Duodenal mucosa (tissue), 2 donors: ENCODE results near the gene FOXS1.
A peak's percentile ranks its signal among the peaks of the same experiment; 100 is the strongest.

Experiments used
- H3K27ac ChIP-seq: one replicate; pipeline ENCODE4 v1.7.0; 2013; ENCODE audit warnings: low read depth, low read length
- H3K27me3 ChIP-seq, 2 donors: one replicate each; pipeline ENCODE4 v1.7.0; 2013; ENCODE audit warnings: low read length in 2 of 2, control low read depth in 1 of 2; ENCODE audit not compliant: insufficient read depth in 2 of 2, control insufficient read depth in 1 of 2
- H3K36me3 ChIP-seq, 2 donors: one replicate each; pipeline ENCODE4 v1.7.0; 2013; ENCODE audit warnings: low read length in 2 of 2, control low read depth in 1 of 2; ENCODE audit not compliant: insufficient read depth in 2 of 2, control insufficient read depth in 1 of 2
- H3K4me1 ChIP-seq, 2 donors: one replicate each; pipeline ENCODE4 v1.7.0; 2013; ENCODE audit warnings: low read length in 2 of 2, control low read depth in 1 of 2; ENCODE audit not compliant: insufficient read depth in 2 of 2, control insufficient read depth in 1 of 2
- H3K4me3 ChIP-seq, 2 donors: one replicate each; pipeline ENCODE4 v1.7.0; 2013; ENCODE audit warnings: low read length in 2 of 2, low read depth in 1 of 2
- H3K9ac ChIP-seq, 2 donors: one replicate each; pipeline ENCODE4 v1.7.0; 2013; ENCODE audit warnings: low read length in 2 of 2, low read depth in 1 of 2
- H3K9me3 ChIP-seq, 2 donors: one replicate each; pipeline ENCODE4 v1.7.0; 2013; ENCODE audit warnings: low read length in 2 of 2, control low read depth in 1 of 2; ENCODE audit not compliant: control insufficient read depth in 1 of 2

FOXS1 gene

GRCh38 chr20:31840906-31841816, 4.2 kb downstream of the FOXS1 start:
- Histone ChIP-seq H3K4me3 (no peak overlapping the region), H3K9me3 (no peaks in the 10 kb centered on the region), H3K27me3 (peaks cover 0 to 5% of the 10 kb centered on the region in 2 donors), H3K36me3 (no peaks in the 10 kb centered on the region), H3K27ac (no peak overlapping the region), H3K4me1 (peaks cover 4 to 11% of the 10 kb centered on the region in 2 donors), H3K9ac (no peak overlapping the region)

- H3K9me3 ChIP-seq, result no peaks in the 10 kb centered on the region
- no peak overlapping the region for H3K4me3 ChIP-seq
- peaks cover 12 to 19% of the 10 kb centered on the region in 2 donors for H3K4me1 ChIP-seq
- H3K27ac ChIP-seq, result no peak overlapping the region
- H3K27me3 ChIP-seq, result peaks cover 0 to 5% of the 10 kb centered on the region in 2 donors
- H3K36me3 ChIP-seq, result no peaks in the 10 kb centered on the region
- H3K9ac ChIP-seq, result no peak overlapping the region
Observed at GRCh38 chr20:31839782-31840487, 5.5 kb downstream of the FOXS1 start.

DNA sequence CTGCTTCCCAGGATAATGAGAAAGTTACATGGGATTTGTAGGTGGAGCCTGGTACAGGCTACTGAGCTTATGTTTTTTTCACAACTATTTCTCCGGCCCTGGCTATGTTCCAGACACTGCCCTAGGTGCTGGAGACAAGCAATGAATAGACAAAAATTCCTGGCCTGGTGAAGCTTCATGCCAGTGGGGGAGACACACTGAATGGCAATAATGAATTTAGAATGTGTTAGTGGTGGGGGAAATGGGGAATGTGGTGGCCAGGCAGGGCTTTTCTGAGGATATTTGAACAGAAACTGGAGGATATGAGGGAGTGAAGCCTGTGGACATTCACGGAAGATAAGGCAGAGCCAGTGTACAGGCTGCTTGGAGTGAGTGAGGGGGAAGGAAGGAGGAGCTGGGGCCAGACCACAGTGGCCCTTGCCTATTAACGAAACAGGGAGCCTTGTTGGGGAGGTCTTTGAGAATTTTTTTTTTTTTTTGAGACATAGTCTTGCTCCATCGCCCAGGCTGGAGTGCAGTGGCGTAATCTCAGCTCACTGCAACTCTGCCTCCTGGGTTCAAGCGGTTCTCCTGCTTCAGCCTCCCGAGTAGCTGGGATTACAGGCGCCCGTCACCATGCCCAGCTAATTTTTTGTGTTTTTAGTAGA, 6.6 kb downstream of the FOXS1 start:
- H3K27me3 ChIP-seq, result peaks cover 0 to 5% of the 10 kb centered on the region in 2 donors
- no peaks in the 10 kb centered on the region for H3K9me3 ChIP-seq
- no peaks in the 10 kb centered on the region for H3K36me3 ChIP-seq
- H3K27ac ChIP-seq, result no peak overlapping the region
- peaks cover 12 to 19% of the 10 kb centered on the region in 2 donors for H3K4me1 ChIP-seq
- H3K9ac ChIP-seq, result no peak overlapping the region
- H3K4me3 ChIP-seq, result no peak overlapping the region

- no peaks in the 10 kb centered on the region for H3K9me3 ChIP-seq
- peaks cover 0 to 5% of the 10 kb centered on the region in 2 donors for H3K27me3 ChIP-seq
- H3K9ac ChIP-seq, result no peak overlapping the region
- H3K27ac ChIP-seq, result no peak overlapping the region
- peaks cover 12 to 19% of the 10 kb centered on the region in 2 donors for H3K4me1 ChIP-seq
- no peak overlapping the region for H3K4me3 ChIP-seq
- H3K36me3 ChIP-seq, result no peaks in the 10 kb centered on the region
Observed at GRCh38 chr20:31837896-31838397, 7.5 kb downstream of the FOXS1 start.

DNA sequence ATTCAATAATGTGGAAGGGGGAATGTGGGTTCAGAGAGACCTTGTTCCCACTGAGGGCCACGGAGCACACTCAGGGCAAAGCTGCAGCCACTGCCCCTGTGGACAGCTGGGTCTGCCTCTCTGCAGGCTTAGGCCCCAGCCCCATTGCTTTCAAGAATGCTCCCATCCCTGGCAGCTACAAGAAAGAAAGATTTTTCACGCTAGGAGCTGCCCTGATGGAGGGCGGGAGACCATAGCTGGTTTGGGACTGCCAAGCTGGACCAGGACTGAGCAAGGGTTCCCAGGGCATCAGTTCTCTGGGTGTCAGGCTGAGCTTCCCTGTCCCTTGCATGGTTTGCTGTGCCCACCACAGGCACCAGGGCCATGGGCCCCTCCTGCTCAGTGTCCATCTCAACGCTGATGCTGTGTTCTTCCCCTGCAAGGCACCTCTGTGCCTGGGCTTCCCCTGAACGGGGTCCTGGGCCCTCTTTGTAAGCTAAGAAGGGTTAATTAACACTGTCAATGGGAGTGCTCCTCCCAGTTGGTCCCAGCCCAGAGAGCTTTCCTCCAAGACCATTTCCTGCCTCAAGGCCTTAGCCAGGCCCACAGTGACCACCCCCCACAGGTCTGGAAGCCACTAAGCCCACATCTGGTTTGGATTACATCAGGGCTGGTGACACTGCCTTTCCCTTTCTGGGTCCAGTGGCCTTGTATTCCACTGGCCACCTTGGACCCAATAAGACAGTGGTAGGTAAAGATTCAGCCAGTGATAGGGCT, 8.4 kb downstream of the FOXS1 start:
- no peaks in the 10 kb centered on the region for H3K9me3 ChIP-seq
- H3K36me3 ChIP-seq, result no peaks in the 10 kb centered on the region
- H3K4me1 ChIP-seq, result peaks cover 12 to 19% of the 10 kb centered on the region in 2 donors
- H3K27me3 ChIP-seq, result peaks cover 0 to 5% of the 10 kb centered on the region in 2 donors
- H3K4me3 ChIP-seq, result no peak overlapping the region
- H3K9ac ChIP-seq, result no peak overlapping the region
- no peak overlapping the region for H3K27ac ChIP-seq

DNA sequence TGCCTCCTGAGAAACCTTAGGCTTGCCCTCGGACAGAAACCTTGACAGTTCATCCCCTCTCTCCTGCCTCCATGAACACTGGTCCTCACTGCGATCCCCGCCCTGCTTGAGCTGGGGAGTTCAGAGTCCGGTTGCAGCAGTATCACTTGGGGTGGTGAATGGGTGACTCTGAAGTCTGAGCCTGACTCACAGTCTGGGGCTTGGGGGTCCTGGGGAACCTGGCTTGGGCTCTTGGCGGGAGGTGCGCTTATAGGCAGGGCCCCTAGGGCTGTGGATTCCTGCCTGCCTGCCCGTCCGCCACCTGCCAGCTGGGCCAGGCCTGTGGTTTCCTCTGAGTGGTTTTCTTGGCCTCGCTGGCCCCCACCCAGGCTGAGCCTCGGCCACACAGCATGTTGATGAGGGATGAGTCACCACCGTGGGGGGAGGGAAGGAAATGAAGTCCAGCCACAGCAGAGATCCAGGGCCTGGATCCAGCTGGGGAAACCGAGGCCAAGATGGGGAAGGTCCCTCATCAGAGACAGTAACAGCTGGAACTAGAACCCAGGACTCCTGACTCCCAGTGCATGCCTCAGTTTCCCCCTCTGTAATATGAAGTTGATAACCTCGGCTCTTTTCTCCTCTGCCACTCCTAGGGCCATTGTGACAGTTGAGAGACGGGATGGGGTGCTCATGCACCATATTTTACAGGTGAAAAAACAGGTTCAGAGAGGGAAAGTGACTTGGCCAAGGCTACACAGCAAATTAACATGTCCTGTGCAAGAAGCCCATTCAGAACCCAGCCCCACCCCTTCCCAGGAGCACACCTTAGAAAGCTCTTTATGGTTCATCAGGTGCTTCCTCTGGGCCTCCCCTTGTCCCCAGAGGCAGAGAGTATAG, 9.2 kb downstream of the FOXS1 start:
- Histone ChIP-seq H3K27me3 (peaks cover 0 to 5% of the 10 kb centered on the region in 2 donors), H3K9ac (no peak overlapping the region), H3K4me3 (peak overlapping the region in 1 of 2 donors; percentile 28), H3K9me3 (no peaks in the 10 kb centered on the region), H3K27ac (no peak overlapping the region), H3K4me1 (peaks cover 12 to 19% of the 10 kb centered on the region in 2 donors), H3K36me3 (no peaks in the 10 kb centered on the region)

GRCh38 chr20:31835554-31835953, 9.8 kb downstream of the FOXS1 start:
- no peak overlapping the region for H3K27ac ChIP-seq
- peaks cover 12 to 19% of the 10 kb centered on the region in 2 donors for H3K4me1 ChIP-seq
- H3K9ac ChIP-seq, result no peak overlapping the region
- no peaks in the 10 kb centered on the region for H3K36me3 ChIP-seq
- H3K9me3 ChIP-seq, result no peaks in the 10 kb centered on the region
- H3K4me3 ChIP-seq, result no peak overlapping the region
- H3K27me3 ChIP-seq, result peaks cover 0 to 5% of the 10 kb centered on the region in 2 donors

GRCh38 chr20:31833931-31834521, 11.4 kb downstream of the FOXS1 start:
- Histone ChIP-seq H3K27ac (no peak overlapping the region), H3K27me3 (peaks cover 0 to 5% of the 10 kb centered on the region in 2 donors)

More at GRCh38 chr20:31833931-31834521, 11.4 kb downstream of the FOXS1 start:
- Histone ChIP-seq H3K36me3 (no peaks in the 10 kb centered on the region), H3K4me3 (no peak overlapping the region), H3K9ac (no peak overlapping the region), H3K9me3 (no peaks in the 10 kb centered on the region), H3K4me1 (peaks cover 12 to 19% of the 10 kb centered on the region in 2 donors)
